UCSD-AML1 (cell line): Measurements from ENCODE around the gene LTB.

ENCODE experiments used
- DNase-seq: peaks from one replicate; lab custom pipeline; 2025; ENCODE audit not compliant: unreplicated experiment; lab: John Stamatoyannopoulos, UW

LTB gene

DNA sequence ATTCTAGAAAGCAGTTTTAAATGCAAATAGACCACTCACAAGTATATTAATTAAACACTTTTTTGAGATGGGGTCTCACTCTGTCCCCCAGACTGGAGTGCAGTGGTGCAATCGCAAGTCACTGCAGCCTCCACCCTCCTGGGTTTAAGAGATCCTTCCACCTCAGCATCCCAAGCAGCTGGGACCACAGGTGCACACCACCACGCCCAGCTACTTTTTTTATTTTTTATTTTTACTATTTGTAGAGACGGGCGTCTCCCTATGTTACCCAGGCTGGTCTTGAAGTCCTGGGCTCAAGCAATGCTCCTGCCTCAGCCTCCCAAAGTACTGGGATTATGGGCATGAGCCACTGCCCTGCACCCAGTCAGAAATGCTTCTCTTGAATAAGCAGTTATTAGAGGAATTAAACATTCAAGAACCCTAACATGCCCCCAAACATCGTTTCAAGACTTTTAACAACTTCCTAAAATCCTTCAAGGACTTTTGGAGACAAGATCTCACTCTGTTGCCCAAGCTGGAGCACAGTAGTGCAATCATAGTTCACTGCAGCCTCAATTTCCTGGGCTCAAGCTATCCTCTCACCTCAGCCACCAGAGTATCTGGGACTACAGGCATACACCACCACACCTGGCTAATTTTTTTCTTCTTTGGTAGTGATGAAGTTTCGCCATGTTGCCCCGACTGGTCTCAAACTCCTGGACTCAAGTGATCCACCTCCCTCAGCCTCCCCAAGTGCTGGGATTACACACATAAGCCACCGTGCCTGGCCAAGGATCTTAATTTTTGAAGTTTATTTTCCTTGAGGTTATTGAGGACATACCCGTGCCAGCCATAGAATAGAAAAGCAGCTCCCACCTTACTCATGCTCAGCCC lies 50.2 kb downstream of the LTB start:
- DNase-seq = no peak

DNA sequence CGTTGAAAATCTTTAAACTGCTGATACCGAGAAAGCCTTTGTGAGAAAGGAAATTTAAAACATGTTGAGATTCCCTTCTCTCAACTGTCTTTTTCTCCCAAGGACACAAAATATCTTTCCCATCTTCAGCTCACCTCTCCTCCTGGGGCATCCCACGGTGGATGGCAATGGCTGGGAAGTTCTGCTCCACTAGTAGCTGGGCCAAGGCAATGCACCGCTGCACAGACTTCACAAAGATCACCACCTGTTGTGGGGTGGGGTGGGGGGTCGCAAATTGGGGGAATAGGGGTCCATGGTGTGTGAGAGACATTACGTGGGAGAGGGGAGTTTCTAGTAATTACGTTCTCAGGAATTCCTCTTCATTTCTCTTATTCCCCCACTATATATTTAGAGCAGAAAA lies 51.1 kb downstream of the LTB start:
- no peak for DNase-seq

DNA sequence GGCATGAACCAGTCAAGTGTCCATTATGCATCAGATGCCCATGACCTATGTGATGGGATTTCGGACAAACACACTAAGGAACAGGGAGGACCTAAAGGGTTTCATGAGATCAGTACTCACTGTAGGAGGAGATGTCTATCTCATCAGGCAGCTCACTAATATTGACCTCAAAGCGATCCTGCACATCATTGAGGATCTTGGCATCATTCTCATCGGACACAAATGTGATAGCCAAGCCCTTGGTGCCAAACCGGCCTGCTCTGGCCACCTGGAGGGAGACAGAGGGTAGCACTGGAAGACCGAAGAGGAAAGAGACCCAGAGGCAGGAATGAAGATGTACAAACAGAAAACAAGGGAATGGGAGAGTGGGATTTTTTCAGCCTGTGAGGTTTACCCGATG lies 51.6 kb downstream of the LTB start:
- no peak for DNase-seq
